ENCODE data around the gene MYO1E. TPM values are rescaled to one million over a fixed set of nuclear protein-coding genes. Genes with fewer than 3 reads are reported as not detected.

MYO1E gene
- total and polyA plus RNA-seq, 2 of the 8 experiments (the other 6 are each of a cell fraction or from before 2014, with no cell fraction given), result 19.6 to 142 TPM

DNA sequence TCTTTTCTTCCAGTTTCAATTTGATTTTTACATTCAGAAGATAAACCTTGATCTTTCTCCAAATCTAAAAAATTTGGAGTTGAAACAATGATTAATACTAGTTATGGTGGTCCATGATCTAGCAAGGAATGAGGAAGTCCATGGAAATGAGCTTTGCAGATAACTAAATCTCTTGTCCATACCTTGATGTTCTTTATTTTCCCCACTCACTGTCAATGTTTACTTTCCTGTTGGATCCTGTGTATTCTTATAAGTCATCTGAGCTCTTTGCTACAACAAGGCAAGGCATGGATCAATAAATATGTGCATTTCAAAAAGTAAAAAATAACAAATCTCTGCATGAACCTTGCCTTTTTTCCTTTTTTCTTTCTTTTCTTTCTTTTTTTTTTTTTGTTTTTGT is 6.2 kb upstream of the MYO1E start (continued):
- no peak for TF ChIP-seq CEBPB (IDR thresholded peaks at IDR 0.05; ENCODE audit: low read depth, low read length)
